IPS-11a (cell line): ENCODE data around the gene LRRC4B.
A peak's percentile ranks its signal among the peaks of the same experiment; 100 is the strongest.
"Not testable (repeated sequence)": the region's sequence is repeated elsewhere in the genome, so short reads cannot be mapped to it uniquely, and the experiment has no call there.

ENCODE experiments used
- H3K4me3 ChIP-seq: one replicate; pipeline ENCODE4 v1.5.1; 2013; ENCODE audit warnings: low read depth, low read length, control low read depth

LRRC4B gene

GRCh38 chr19:50489461-50490011 lies 78.7 kb downstream of the LRRC4B start:
- no peak overlapping the region for H3K4me3 ChIP-seq

- no peak overlapping the region for H3K4me3 ChIP-seq
Observed at GRCh38 chr19:50488389-50489194, 79.6 kb downstream of the LRRC4B start.

GRCh38 chr19:50486823-50487515 lies 81.3 kb downstream of the LRRC4B start:
- H3K4me3 ChIP-seq: no peak overlapping the region

- no peak overlapping the region for H3K4me3 ChIP-seq
Observed at GRCh38 chr19:50485284-50485955, 82.8 kb downstream of the LRRC4B start.

- H3K4me3 ChIP-seq: no peak overlapping the region
Observed at GRCh38 chr19:50482916-50483315, 85.3 kb downstream of the LRRC4B start.

GRCh38 chr19:50482271-50482855 lies 85.9 kb downstream of the LRRC4B start:
- no peak overlapping the region for H3K4me3 ChIP-seq

GRCh38 chr19:50481351-50482149 lies 86.7 kb downstream of the LRRC4B start:
- H3K4me3 ChIP-seq: no peak overlapping the region

GRCh38 chr19:50480281-50481111 lies 87.7 kb downstream of the LRRC4B start:
- no peak overlapping the region for H3K4me3 ChIP-seq

GRCh38 chr19:50479761-50480251 lies 88.4 kb downstream of the LRRC4B start:
- no peak overlapping the region for H3K4me3 ChIP-seq

GRCh38 chr19:50478901-50479715 lies 89.1 kb downstream of the LRRC4B start:
- no peak overlapping the region for H3K4me3 ChIP-seq

GRCh38 chr19:50477751-50478515 lies 90.3 kb downstream of the LRRC4B start:
- H3K4me3 ChIP-seq: no peak overlapping the region

GRCh38 chr19:50476907-50477238 lies 91.4 kb downstream of the LRRC4B start:
- peak overlapping the region; percentile 93 for H3K4me3 ChIP-seq

GRCh38 chr19:50476224-50476906 lies 91.9 kb downstream of the LRRC4B start, which contains the start of the genes EMC10 and GARIN5A:
TSS of gene EMC10 (plus strand) at chr19:50476507. CDS start at chr19:50476545, 38 bp downstream.
TSS of gene GARIN5A (minus strand) at chr19:50476848. CDS start at chr19:50476388, 460 bp downstream.
- H3K4me3 ChIP-seq: peak within 1 kb of the TSS; percentile 93

GRCh38 chr19:50475736-50476223 lies 92.5 kb downstream of the LRRC4B start:
- H3K4me3 ChIP-seq: peak overlapping the region; percentile 22

GRCh38 chr19:50475101-50475568 lies 93.1 kb downstream of the LRRC4B start:
- no peak overlapping the region for H3K4me3 ChIP-seq

GRCh38 chr19:50473336-50473735 lies 94.9 kb downstream of the LRRC4B start:
- H3K4me3 ChIP-seq: not testable (repeated sequence)

GRCh38 chr19:50468818-50469217 lies 99.4 kb downstream of the LRRC4B start:
- no peak overlapping the region for H3K4me3 ChIP-seq
